SK-N-SH treated with all-trans-retinoic acid at 6 μM for 48 hours (cell line): ENCODE results near the gene SSBP2.

Experiments
- ATAC-seq: fragments of 200-7000 bp; cut with Tn5 transposase; 3 replicates; pipeline ENCODE4 v1.9.1; 2020; ENCODE audit warnings: mild to moderate bottlenecking, moderate library complexity
- BACH2 ChIP-seq: fragments of 250-450 bp; sonication (Bioruptor Pico); IDR thresholded peaks from 2 replicates; pipeline ENCODE4 v1.9.0; 2021; ENCODE audit warnings: mild to moderate bottlenecking, borderline replicate concordance
- CREB5 ChIP-seq: fragments of 250-450 bp; sonication (Bioruptor Pico); IDR thresholded peaks from 2 replicates; pipeline ENCODE4 v1.5.1; 2020; ENCODE audit warnings: low read depth, mild to moderate bottlenecking, moderate library complexity
- CSDC2 ChIP-seq: fragments of 250-450 bp; sonication (Bioruptor Pico); IDR thresholded peaks from 2 replicates; pipeline ENCODE4 v1.5.0; 2020; ENCODE audit warnings: mild to moderate bottlenecking, moderate library complexity
- CSRNP3 ChIP-seq: fragments of 250-450 bp; sonication (Bioruptor Pico); IDR thresholded peaks from 2 replicates; pipeline ENCODE4 v1.5.1; 2021; ENCODE audit warnings: mild to moderate bottlenecking, moderate library complexity
- ESRRG ChIP-seq: fragments of 250-450 bp; sonication (Bioruptor Pico); IDR thresholded peaks from 2 replicates; pipeline ENCODE4 v1.6.1; 2021; ENCODE audit warnings: mild to moderate bottlenecking
- GLIS3 ChIP-seq: fragments of 250-450 bp; sonication (Bioruptor Pico); IDR thresholded peaks from 2 replicates; pipeline ENCODE4 v1.5.0; 2020; ENCODE audit warnings: mild to moderate bottlenecking, moderate library complexity
- ISL1 ChIP-seq: fragments of 250-450 bp; sonication (Bioruptor Pico); IDR thresholded peaks from 2 replicates; pipeline ENCODE4 v2.1.2; 2022; ENCODE audit warnings: mild to moderate bottlenecking, moderate library complexity
- OSR1 ChIP-seq: fragments of 250-450 bp; sonication (Bioruptor Pico); IDR thresholded peaks from 2 replicates; pipeline ENCODE4 v1.8.0; 2022; ENCODE audit warnings: moderate library complexity, mild to moderate bottlenecking, inconsistent platforms
- POU6F1 ChIP-seq: fragments of 250-450 bp; sonication (Bioruptor Pico); IDR thresholded peaks from 2 replicates; pipeline ENCODE4 v1.8.0; 2021; ENCODE audit warnings: low read depth, mild to moderate bottlenecking, moderate library complexity, borderline replicate concordance
- RARB ChIP-seq: fragments of 250-450 bp; sonication (Bioruptor Pico); IDR thresholded peaks from 2 replicates; pipeline ENCODE4 v1.8.0; 2021; ENCODE audit warnings: mild to moderate bottlenecking, moderate library complexity
- TCF4 ChIP-seq: fragments of 250-450 bp; sonication (Bioruptor Pico); IDR thresholded peaks from 2 replicates; pipeline ENCODE4 v1.8.0; 2021; ENCODE audit warnings: mild to moderate bottlenecking, moderate library complexity, borderline replicate concordance
- TOX ChIP-seq: fragments of 250-450 bp; sonication (Bioruptor Pico); IDR thresholded peaks from 2 replicates; pipeline ENCODE4 v1.8.0; 2021; ENCODE audit warnings: mild to moderate bottlenecking, moderate library complexity, borderline replicate concordance
- TSHZ2 ChIP-seq: fragments of 250-450 bp; sonication (Bioruptor Pico); IDR thresholded peaks from 2 replicates; pipeline ENCODE4 v1.5.0; 2020; ENCODE audit warnings: mild to moderate bottlenecking, moderate library complexity
- ZC3H10 ChIP-seq: fragments of 250-450 bp; sonication (Bioruptor Pico); IDR thresholded peaks from 2 replicates; pipeline ENCODE4 v1.5.1; 2021; ENCODE audit warnings: mild to moderate bottlenecking, moderate library complexity
- ZFP30 ChIP-seq: fragments of 450-650 bp; formaldehyde crosslinking; IDR thresholded peaks from 2 replicates; pipeline ENCODE4 v1.5.0; 2022; ENCODE audit warnings: mild to moderate bottlenecking, moderate library complexity
- ZNF565 ChIP-seq: fragments of 450-650 bp; formaldehyde crosslinking; conservative IDR thresholded peaks from 2 replicates; pipeline ENCODE4 v1.5.0; 2020; ENCODE audit warnings: low read depth, mild to moderate bottlenecking, moderate library complexity
- ZNF70 ChIP-seq: fragments of 450-650 bp; formaldehyde crosslinking; IDR thresholded peaks from 2 replicates; pipeline ENCODE4 v1.5.0; 2020; ENCODE audit warnings: mild to moderate bottlenecking, moderate library complexity
- ZNF8 ChIP-seq: fragments of 450-650 bp; formaldehyde crosslinking; IDR thresholded peaks from 2 replicates; pipeline ENCODE4 v1.5.0; 2020; ENCODE audit warnings: mild to moderate bottlenecking, moderate library complexity

SSBP2 gene

GRCh38 chr5:81513473-81513872, 237.4 kb downstream of the SSBP2 start (continued):
- no peak for TF ChIP-seq CSRNP3 (CRISPR knock-in tag)
- TF ChIP-seq, all 23 proteins: peak for 0

GRCh38 chr5:81506900-81507588, 243.9 kb downstream of the SSBP2 start:
- peak; percentile 100 for ATAC-seq

GRCh38 chr5:81506378-81506777, 244.5 kb downstream of the SSBP2 start:
- ATAC-seq = no peak
- TF ChIP-seq ZNF565 (CRISPR knock-in tag) (no peak), CSDC2 (CRISPR knock-in tag) (no peak), ZNF70 (CRISPR knock-in tag) (no peak), GLIS3 (CRISPR knock-in tag) (no peak), TSHZ2 (no peak), ISL1 (CRISPR knock-in tag) (no peak), ZC3H10 (CRISPR knock-in tag) (no peak), RARB (CRISPR knock-in tag) (no peak), BACH2 (CRISPR knock-in tag) (no peak), ESRRG (CRISPR knock-in tag) (no peak), ZNF8 (CRISPR knock-in tag) (no peak), OSR1 (no peak), POU6F1 (CRISPR knock-in tag) (no peak)

More at GRCh38 chr5:81506900-81507588, 243.9 kb downstream of the SSBP2 start:
- TF ChIP-seq TSHZ2 = no peak
- no peak for TF ChIP-seq TCF4 (CRISPR knock-in tag)
- TF ChIP-seq TOX (CRISPR knock-in tag) = no peak
- TF ChIP-seq BACH2 (CRISPR knock-in tag) = no peak
- no peak for TF ChIP-seq CREB5
- no peak for TF ChIP-seq ZNF8 (CRISPR knock-in tag)
- no peak for TF ChIP-seq ZFP30 (CRISPR knock-in tag)
- TF ChIP-seq RARB (CRISPR knock-in tag) = no peak
- TF ChIP-seq CSDC2 (CRISPR knock-in tag) = no peak
- TF ChIP-seq POU6F1 (CRISPR knock-in tag) = no peak
- no peak for TF ChIP-seq OSR1
- TF ChIP-seq ZNF565 (CRISPR knock-in tag) = no peak
- no peak for TF ChIP-seq ZNF70 (CRISPR knock-in tag)
- no peak for TF ChIP-seq ESRRG (CRISPR knock-in tag)
- no peak for TF ChIP-seq ZC3H10 (CRISPR knock-in tag)
